GM19463 (cell line): Measurements from ENCODE around the gene PLA2G2F.

ENCODE experiments used
- ATAC-seq: cut with Tn5 transposase; IDR thresholded peaks from one replicate; pipeline ENCODE4 v1.9.1; 2021; ENCODE audit warnings: mild to moderate bottlenecking, moderate library complexity; ENCODE audit not compliant: unreplicated experiment

Gene PLA2G2F

GRCh38 chr1:20141001-20141400 is 1.9 kb downstream of the PLA2G2F start:
- ATAC-seq: no peak

- ATAC-seq: no peak
Observed at GRCh38 chr1:20141466-20141865, 2.3 kb downstream of the PLA2G2F start.

- ATAC-seq: no peak
Observed at GRCh38 chr1:20142001-20142710, 3.0 kb downstream of the PLA2G2F start.

- ATAC-seq: no peak
Observed at GRCh38 chr1:20143318-20143717, 4.2 kb downstream of the PLA2G2F start.

GRCh38 chr1:20143734-20144565 is 4.8 kb downstream of the PLA2G2F start:
- ATAC-seq: no peak

- ATAC-seq: no peak
Observed at GRCh38 chr1:20147846-20148570, 8.9 kb downstream of the PLA2G2F start.

GRCh38 chr1:20148571-20149500 is 9.7 kb downstream of the PLA2G2F start:
- no peak for ATAC-seq

GRCh38 chr1:20149601-20150325 is 10.6 kb downstream of the PLA2G2F start:
- no peak for ATAC-seq

- no peak for ATAC-seq
Observed at GRCh38 chr1:20150326-20150705, 11.2 kb downstream of the PLA2G2F start.

- ATAC-seq: no peak
Observed at GRCh38 chr1:20150969-20151368, 11.8 kb downstream of the PLA2G2F start.

GRCh38 chr1:20151906-20152598 is 12.9 kb downstream of the PLA2G2F start:
- peak; percentile 60 for ATAC-seq

- ATAC-seq: no peak
Observed at GRCh38 chr1:20152599-20152930, 13.4 kb downstream of the PLA2G2F start.

- ATAC-seq: no peak
Observed at GRCh38 chr1:20153000-20153418, 13.9 kb downstream of the PLA2G2F start.

GRCh38 chr1:20154301-20154831 is 15.2 kb downstream of the PLA2G2F start:
- ATAC-seq: no peak

- ATAC-seq: no peak
Observed at GRCh38 chr1:20158358-20159070, 19.4 kb downstream of the PLA2G2F start.

- ATAC-seq: no peak
Observed at GRCh38 chr1:20160034-20160433, 20.9 kb downstream of the PLA2G2F start.

GRCh38 chr1:20164694-20165202 is 25.6 kb downstream of the PLA2G2F start:
- no peak for ATAC-seq

- no peak for ATAC-seq
Observed at GRCh38 chr1:20165522-20165951, 26.4 kb downstream of the PLA2G2F start.
